SK-N-MC (cell line): ENCODE data around the gene AQR.

Source experiments
- EZH2 ChIP-seq: fragments of 200-600 bp; sonication (generic); IDR thresholded peaks from one replicate; pipeline ENCODE4 v1.6.1; 2017; ENCODE audit warnings: antibody characterized with exemption
- POLR2AphosphoS5 ChIP-seq: IDR thresholded peaks from 2 replicates; pipeline ENCODE4 v1.6.1; 2012; ENCODE audit warnings: mild to moderate bottlenecking, low read depth, low read length, borderline replicate concordance

- TF ChIP-seq POLR2AphosphoS5 (no peak), EZH2 (no peak)
Observed at GRCh38 chr15:34815836-34816235, 153.7 kb downstream of the AQR start.
